GM10847 (cell line): ENCODE data around the gene EIF1AD.
A peak's percentile ranks its signal among the peaks of the same experiment; 100 is the strongest.

ENCODE experiments used
- POLR2A ChIP-seq: IDR thresholded peaks from 2 replicates; pipeline ENCODE4 v1.6.1; 2011; ENCODE audit not compliant: insufficient read length; ENCODE audit errors: extremely low read depth

The EIF1AD gene

DNA sequence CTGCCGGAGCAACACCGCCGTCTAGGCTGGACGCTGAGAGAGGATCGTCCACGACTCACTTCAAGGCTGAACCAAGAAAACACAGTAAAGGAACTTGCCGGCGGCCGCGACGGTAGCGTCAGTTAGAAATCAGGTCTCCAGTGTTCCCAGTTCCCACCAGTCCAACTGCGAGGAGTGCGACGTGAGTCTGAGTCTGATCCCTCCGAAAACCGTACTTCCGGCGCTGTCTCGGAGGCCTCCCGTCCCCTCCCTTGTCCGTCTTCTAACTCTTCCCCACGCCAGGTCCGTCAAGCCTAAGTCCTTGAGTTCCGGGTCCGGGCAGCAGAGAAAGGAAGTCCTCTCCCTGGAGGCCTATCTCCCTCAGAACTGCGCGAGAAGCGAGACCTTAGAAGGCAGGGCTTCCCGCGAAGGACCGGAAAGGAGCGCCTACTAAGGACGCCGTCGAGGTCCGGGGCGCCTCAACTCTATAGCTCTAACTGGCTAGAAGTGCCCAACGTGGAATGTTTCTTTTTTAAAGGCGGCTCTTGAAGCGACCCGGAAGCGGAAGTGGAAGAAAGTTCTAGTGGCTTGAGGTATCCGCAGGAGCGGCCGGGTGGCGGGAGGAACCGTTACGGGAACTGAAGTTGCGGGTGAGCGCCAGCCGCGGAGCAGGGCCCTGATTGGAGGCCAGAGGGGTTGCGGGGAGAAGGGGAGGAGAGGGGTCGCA lies at the start of gene EIF1AD, which contains the start of gene BANF1:
Gene EIF1AD (minus strand): TSS at position 216 of the 706 bp plus-strand sequence. CDS start 1,768 bp downstream, outside the sequence.
Gene BANF1 (plus strand): TSS at position 562 of the 706 bp plus-strand sequence. CDS start 748 bp downstream, outside the sequence.
- TF ChIP-seq POLR2A, result peak; percentile 75

GRCh38 chr11:66051371-66051765 lies 49.4 kb upstream of the EIF1AD start:
- TF ChIP-seq POLR2A, result no peak

DNA sequence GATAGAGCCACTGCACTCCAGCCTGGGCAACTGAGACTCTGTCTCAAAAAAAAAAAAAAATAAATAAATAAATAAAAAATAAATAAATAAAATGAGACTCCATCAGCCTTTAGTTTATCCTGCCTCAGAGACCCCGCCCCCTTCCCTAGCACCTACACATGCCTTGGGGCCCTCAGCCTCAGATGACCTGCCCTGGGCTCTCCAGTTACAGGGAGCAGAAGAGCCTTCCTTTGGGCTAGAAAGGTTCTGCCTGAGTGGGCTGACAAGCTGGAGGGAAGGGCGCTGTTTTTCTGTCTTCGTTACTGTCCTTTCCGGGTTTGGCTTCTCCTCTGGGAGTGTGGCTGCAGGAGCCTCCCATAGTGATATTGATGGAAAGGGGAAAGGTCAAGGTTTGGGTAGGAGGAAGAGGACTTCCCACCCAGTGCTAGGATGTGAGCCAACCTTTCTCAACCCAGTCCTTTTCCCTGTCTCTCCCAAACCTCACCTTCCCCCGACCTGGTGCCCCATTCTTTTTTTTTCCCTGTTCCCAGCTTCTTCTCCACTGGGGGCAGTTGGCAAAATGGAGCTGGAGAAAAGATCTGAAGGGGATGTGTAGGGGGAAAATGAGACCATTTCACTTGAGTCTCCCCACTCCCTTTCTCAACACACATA lies 48.7 kb upstream of the EIF1AD start:
- TF ChIP-seq POLR2A, result no peak

DNA sequence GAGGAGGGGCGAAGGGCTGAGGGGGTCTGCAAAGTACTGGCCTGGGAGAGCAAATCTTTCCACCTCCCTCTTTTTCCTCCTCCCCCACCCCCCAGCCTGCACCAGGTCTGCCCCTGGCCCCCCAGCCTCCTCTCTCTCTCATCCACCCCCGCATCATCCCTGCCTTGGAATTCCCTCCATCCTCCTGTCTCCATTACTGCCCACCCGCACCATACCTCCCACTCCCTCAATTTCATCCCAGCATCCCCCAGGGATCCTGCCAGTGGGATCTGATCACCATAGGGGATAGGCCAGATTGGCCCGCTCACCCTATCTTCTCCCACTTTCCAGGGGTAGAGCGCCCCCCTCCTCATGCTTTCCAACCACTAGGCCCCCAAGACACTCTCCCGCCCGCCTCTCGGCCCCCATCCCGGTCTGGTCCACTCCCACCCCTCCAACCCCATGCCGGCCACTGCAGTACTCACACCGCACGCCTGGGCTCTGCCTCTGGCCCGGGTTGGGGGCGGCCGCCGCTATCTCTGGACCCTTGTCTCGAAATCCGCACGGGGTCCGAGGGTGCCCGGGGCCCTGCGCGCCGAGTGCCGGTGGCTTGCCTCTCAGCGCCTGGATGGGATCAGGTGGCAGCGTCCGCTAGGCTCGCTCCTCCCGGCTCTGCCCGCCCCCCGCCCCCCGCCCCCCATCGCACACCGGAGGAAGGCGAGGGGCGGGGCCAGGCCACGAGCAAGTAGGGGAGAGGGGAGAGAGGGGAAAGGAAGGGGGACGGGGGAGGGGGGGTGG lies 46.8 kb upstream of the EIF1AD start, which contains the start of gene GAL3ST3:
Gene GAL3ST3 (minus strand): TSS at position 615 of the 777 bp plus-strand sequence. CDS start 3,746 bp downstream, outside the sequence.
- no peak for TF ChIP-seq POLR2A

GRCh38 chr11:66047541-66048365 lies 45.8 kb upstream of the EIF1AD start:
- no peak for TF ChIP-seq POLR2A

- TF ChIP-seq POLR2A, result no peak
These were observed 44.9 kb upstream of the EIF1AD start for GRCh38 chr11:66046901-66047300.

DNA sequence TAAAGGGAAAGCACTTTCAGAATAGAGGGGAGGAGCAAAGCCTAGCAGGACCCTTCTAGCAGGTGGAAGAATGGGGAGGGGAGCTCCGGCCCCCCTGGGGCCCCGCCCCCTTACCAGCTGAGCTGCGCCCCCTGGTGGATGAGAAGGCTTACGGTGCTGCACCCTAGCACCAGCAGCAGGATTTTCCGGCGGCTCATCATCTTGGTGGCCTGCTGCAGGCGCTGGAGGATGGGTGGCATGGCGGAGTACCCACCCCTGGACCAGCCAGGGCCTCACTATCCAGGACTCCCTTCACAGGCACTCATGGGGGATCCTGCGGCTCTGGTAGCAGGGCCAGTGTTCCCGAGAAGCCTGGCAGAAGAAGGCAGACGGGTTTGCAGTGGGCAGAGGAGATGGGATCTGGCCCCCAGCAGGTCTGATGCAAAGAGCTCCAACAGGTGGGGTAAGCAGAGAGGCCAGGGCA lies 43.3 kb upstream of the EIF1AD start:
- TF ChIP-seq POLR2A, result no peak

DNA sequence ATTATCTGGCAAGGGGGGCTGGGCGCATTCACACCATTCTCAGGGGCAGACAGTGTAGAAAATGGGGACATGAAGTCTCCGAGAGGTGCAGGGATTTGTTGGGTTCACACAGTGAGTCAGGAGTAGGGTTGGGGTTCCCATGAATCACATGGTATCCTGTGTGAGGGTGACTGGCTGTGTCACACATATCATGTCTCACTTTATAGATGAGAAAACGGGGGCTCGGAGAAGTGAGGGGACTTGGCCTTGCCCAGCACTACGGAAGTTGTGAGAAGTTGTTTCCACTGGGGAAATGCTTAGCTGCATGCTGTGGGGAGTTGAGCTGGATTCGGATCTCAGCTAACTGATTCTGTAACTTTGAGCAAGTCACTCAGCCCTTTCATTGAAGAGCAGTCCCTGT lies 42.8 kb upstream of the EIF1AD start:
- TF ChIP-seq POLR2A, result no peak

GRCh38 chr11:66042996-66043906 lies 41.3 kb upstream of the EIF1AD start:
- TF ChIP-seq POLR2A, result no peak

DNA sequence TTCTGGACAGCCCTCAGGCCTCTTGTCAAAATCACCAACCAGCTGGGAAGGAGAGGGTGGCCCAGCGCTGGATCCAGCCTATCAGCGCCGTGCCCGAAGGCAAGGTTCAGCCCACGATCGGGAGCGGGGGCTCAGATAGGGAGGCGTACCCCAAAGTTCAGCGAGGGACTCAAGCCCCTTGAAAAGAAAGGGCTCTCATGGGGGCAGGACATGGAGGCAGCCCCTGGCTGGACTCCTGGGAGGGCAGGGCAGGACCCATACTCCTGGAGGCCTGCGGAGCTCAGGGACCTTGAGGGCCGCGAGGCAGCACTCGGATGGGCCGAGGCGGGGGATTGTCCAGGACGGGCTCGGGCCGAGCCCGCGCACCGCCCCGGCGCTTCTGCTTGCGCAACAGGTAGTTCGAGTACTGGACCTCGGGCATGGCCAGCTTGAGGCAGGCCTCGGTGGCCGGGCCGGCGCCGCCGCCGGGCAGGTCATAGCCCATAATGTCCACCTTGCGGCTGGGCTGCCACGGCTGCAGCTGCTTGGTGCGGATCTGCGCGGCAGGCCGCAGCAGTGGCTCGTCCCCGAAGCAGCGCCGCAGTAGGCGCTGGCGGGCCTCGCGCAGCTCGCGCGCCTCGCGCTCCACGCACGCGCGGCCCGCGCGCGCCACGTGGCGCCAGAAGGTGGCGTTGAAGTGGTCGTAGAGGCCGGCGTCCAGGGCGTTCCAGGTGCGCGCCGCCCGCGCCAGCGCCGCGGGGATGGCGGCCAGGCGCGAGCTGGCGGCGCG lies 40.5 kb upstream of the EIF1AD start:
- TF ChIP-seq POLR2A, result no peak

DNA sequence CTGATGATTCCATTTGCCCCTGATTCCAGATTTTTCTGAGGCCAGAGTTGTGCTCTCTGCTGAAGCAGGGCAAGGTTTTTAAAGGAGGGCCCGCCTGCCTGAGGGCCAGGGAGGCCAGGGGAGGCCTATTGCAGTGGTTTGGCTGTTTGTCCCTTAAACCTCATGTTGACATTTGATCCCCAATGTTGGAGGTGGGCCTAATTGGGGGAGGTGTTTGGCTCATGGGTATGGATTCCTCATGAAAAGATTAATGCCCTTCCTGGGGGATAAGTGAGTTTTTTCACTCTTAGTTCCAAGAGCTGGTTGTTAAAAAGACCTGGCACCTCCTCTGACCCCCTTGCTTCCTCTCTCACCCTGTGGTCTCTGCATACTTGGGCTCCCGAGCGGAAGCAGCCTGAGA lies 37.8 kb upstream of the EIF1AD start:
- no peak for TF ChIP-seq POLR2A

DNA sequence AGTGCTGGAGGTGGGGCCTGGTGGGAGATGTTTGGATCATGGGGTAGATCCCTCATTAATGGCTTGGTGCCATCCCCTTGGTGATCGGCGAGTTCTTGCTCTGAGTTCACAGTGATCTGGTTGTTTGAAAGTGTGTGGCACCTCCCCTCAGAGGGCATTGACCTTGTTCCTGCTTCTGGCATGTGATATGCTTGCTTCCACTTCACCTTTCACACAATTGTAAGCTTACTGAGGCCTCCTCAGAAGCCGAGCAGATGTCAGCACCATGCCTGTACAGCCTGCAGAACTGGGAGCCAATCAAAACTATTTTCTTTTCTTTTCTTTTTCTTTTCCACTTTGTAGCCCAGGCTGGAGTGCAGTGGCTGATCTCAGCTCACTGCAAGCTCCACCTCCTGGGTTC lies 35.4 kb upstream of the EIF1AD start:
- no peak for TF ChIP-seq POLR2A

DNA sequence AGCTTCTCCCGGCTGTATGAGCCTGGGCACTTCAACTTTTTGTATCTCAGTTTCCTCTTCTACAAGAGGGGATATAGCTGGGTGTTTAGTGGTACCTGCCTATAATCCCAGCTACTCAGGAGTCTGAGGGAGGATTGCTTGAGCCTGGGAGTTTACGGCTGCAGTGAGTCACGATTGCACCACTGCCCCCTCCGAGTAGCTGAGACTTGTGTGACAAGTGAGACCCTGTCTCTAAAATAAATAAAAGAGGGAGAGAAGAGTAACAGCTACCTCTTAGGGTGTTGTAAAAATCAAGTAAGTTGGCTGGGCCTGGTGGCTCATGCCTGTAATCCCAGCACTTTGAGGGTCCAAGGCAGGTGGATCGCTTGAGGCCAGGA lies 34.4 kb upstream of the EIF1AD start:
- no peak for TF ChIP-seq POLR2A
